H9 (cell line): ENCODE measurements around the gene FXYD6. TPM values are rescaled to one million over a fixed set of nuclear protein-coding genes. Genes with fewer than 3 reads are reported as not detected.

Experiments
- DNase-seq: peaks from one replicate; pipeline ENCODE4 v3.0.0-alpha.2; 2017
- H2AFZ ChIP-seq: one replicate; pipeline ENCODE4 v1.6.1; 2013; ENCODE audit warnings: mild to moderate bottlenecking, low read length, control low read depth, moderate library complexity
- H2AK5ac ChIP-seq: 2 replicates; pipeline ENCODE4 v1.6.1; 2013; ENCODE audit warnings: low read length, control low read depth, mixed read lengths; ENCODE audit not compliant: insufficient read length
- H2BK120ac ChIP-seq: one replicate; pipeline ENCODE4 v1.6.1; 2013; ENCODE audit warnings: low read depth, mild to moderate bottlenecking, low read length, control low read depth, inconsistent platforms; ENCODE audit not compliant: poor library complexity, severe bottlenecking
- H2BK12ac ChIP-seq: 2 replicates; pipeline ENCODE4 v1.6.1; 2013; ENCODE audit warnings: low read length, control low read depth, mixed read lengths, low read depth; ENCODE audit not compliant: insufficient read length
- H2BK15ac ChIP-seq: 2 replicates; pipeline ENCODE4 v1.6.1; 2013; ENCODE audit warnings: low read depth, low read length, control low read depth
- H2BK20ac ChIP-seq: one replicate; pipeline ENCODE4 v1.6.1; 2013; ENCODE audit warnings: low read depth, mild to moderate bottlenecking, low read length, control low read depth, inconsistent platforms; ENCODE audit not compliant: poor library complexity, severe bottlenecking
- H2BK5ac ChIP-seq: 2 replicates; pipeline ENCODE4 v1.6.1; 2013; ENCODE audit warnings: low read length, control low read depth, mixed read lengths; ENCODE audit not compliant: insufficient read length
- H3K14ac ChIP-seq: 2 replicates; pipeline ENCODE4 v1.6.1; 2013; ENCODE audit warnings: low read length, control low read depth; ENCODE audit not compliant: insufficient read depth
- H3K18ac ChIP-seq: 2 replicates; pipeline ENCODE4 v1.6.1; 2013; ENCODE audit warnings: low read depth, mild to moderate bottlenecking, mixed read lengths, low read length, control low read depth; ENCODE audit not compliant: insufficient read length
- H3K23ac ChIP-seq: 2 replicates; pipeline ENCODE4 v1.6.1; 2013; ENCODE audit warnings: low read length, control low read depth, mixed read lengths, low read depth; ENCODE audit not compliant: insufficient read length
- H3K23me2 ChIP-seq: 2 replicates; pipeline ENCODE4 v1.6.1; 2013; ENCODE audit warnings: low read depth, mild to moderate bottlenecking, mixed read lengths, low read length, control low read depth; ENCODE audit not compliant: insufficient read length, poor library complexity, severe bottlenecking
- H3K27ac ChIP-seq: 2 replicates; pipeline ENCODE4 v1.5.1; 2013; ENCODE audit warnings: low read length, control low read depth, mixed read lengths, low read depth; ENCODE audit not compliant: insufficient read length
- H3K27me3 ChIP-seq: 2 replicates; pipeline ENCODE4 v1.6.1; 2013; ENCODE audit warnings: low read length, control low read depth, inconsistent platforms; ENCODE audit not compliant: insufficient read depth
- H3K4ac ChIP-seq: 2 replicates; pipeline ENCODE4 v1.6.1; 2013; ENCODE audit warnings: low read depth, mild to moderate bottlenecking, control low read depth, inconsistent platforms, low read length, moderate library complexity
- H3K4me1 ChIP-seq: 2 replicates; pipeline ENCODE4 v1.6.1; 2013; ENCODE audit warnings: low read length, control low read depth, inconsistent platforms; ENCODE audit not compliant: insufficient read depth
- H3K4me2 ChIP-seq: 2 replicates; pipeline ENCODE4 v1.6.1; 2013; ENCODE audit warnings: low read length, control low read depth, mixed read lengths; ENCODE audit not compliant: insufficient read length, insufficient read depth
- H3K56ac ChIP-seq: 2 replicates; pipeline ENCODE4 v1.6.1; 2013; ENCODE audit warnings: low read depth, mild to moderate bottlenecking, mixed read lengths, low read length, control low read depth; ENCODE audit not compliant: insufficient read length
- H3K79me1 ChIP-seq: 2 replicates; pipeline ENCODE4 v1.6.1; 2013; ENCODE audit warnings: low read depth, mild to moderate bottlenecking, moderate library complexity, low read length, control low read depth, inconsistent platforms; ENCODE audit not compliant: insufficient read depth, poor library complexity, severe bottlenecking
- H3K79me2 ChIP-seq: 2 replicates; pipeline ENCODE4 v1.6.1; 2013; ENCODE audit warnings: low read length, control low read depth, inconsistent platforms; ENCODE audit not compliant: insufficient read depth
- H3K9ac ChIP-seq: 2 replicates; pipeline ENCODE4 v1.6.1; 2013; ENCODE audit warnings: low read length, control low read depth, mixed read lengths; ENCODE audit not compliant: insufficient read length; ENCODE audit errors: extremely low read depth
- H3K9me3 ChIP-seq: one replicate; pipeline ENCODE4 v1.6.1; 2013; ENCODE audit warnings: low read depth, low read length, inconsistent platforms; ENCODE audit not compliant: control insufficient read depth
- H3T11ph ChIP-seq: one replicate; pipeline ENCODE4 v1.6.1; 2013; ENCODE audit warnings: mild to moderate bottlenecking, low read length, control low read depth, inconsistent platforms
- H4K20me1 ChIP-seq: one replicate; pipeline ENCODE4 v1.6.1; 2013; ENCODE audit not compliant: control insufficient read depth, insufficient read length, insufficient read depth
- H4K5ac ChIP-seq: 2 replicates; pipeline ENCODE4 v1.6.1; 2013; ENCODE audit warnings: low read depth, mild to moderate bottlenecking, mixed read lengths, low read length, control low read depth; ENCODE audit not compliant: insufficient read length
- H4K8ac ChIP-seq: replicated peaks from 2 replicates; pipeline ENCODE4 v1.6.1; 2013; ENCODE audit warnings: low read length, control low read depth, mixed read lengths, low read depth; ENCODE audit not compliant: insufficient read length
- H4K91ac ChIP-seq: 2 replicates; pipeline ENCODE4 v1.6.1; 2013; ENCODE audit warnings: low read depth, mild to moderate bottlenecking, moderate library complexity, mixed read lengths, low read length, control low read depth; ENCODE audit not compliant: insufficient read length
- H3K27ac Mint-ChIP-seq, 3 experiments: 2 replicates in 2 of 3; 3 replicates in 1 of 3; pipeline ENCODE4 v1.8.0; 2020 to 2021; ENCODE audit warnings: mixed read lengths in 3 of 3, mild to moderate bottlenecking in 1 of 3, moderate library complexity in 1 of 3
- H3K27me3 Mint-ChIP-seq: 2 replicates; pipeline ENCODE4 v1.8.0; 2021; ENCODE audit warnings: low read depth, mild to moderate bottlenecking, moderate library complexity, mixed read lengths
- H3K36me3 Mint-ChIP-seq, 3 experiments: 2 replicates in 2 of 3; 3 replicates in 1 of 3; pipeline ENCODE4 v1.8.0; 2020 to 2021; ENCODE audit warnings: low read depth in 3 of 3, mixed read lengths in 3 of 3; ENCODE audit not compliant: insufficient read depth in 1 of 3
- H3K4me1 Mint-ChIP-seq, 2 experiments: 2 replicates each; pipeline ENCODE4 v1.8.0; 2020; ENCODE audit warnings: mixed read lengths in 2 of 2
- H3K4me3 Mint-ChIP-seq, 2 experiments: 2 replicates in 1 of 2; 3 replicates in 1 of 2; pipeline ENCODE4 v1.8.0; 2020 to 2021; ENCODE audit warnings: mild to moderate bottlenecking in 2 of 2, mixed read lengths in 2 of 2, moderate library complexity in 1 of 2
- H3K9me3 Mint-ChIP-seq, 2 experiments: 2 replicates in 1 of 2; 3 replicates in 1 of 2; pipeline ENCODE4 v1.8.0; 2020; ENCODE audit warnings: mild to moderate bottlenecking in 2 of 2, mixed read lengths in 2 of 2, moderate library complexity in 1 of 2
- WGBS: extraction: QIAGEN DNeasy Blood & Tissue Kit; methylation state at CpG from one replicate; pipeline ENCODE4 v1.1.7; 2013; ENCODE audit warnings: missing lambda C conversion rate, low lambda C conversion rate, mixed read lengths; ENCODE audit not compliant: insufficient read length; ENCODE audit errors: extremely low coverage; 5-methylcytosine and 5-hydroxymethylcytosine counted together
- total RNA-seq: library from RNA; stranded (reverse); gene quantifications from 2 replicates; pipeline ENCODE4 v1.2.1, GENCODE V29; 2021
- TF ChIP-seq, protein P1 (sequence below): fragments of 200-600 bp; sonication (generic); conservative IDR thresholded peaks from 3 replicates; pipeline ENCODE4 v1.8.0; 2021; ENCODE audit warnings: antibody characterized with exemption, mild to moderate bottlenecking

FXYD6 gene
- total RNA-seq, 1 experiment from 2014 or later = 18.3 TPM

GRCh38 chr11:117878939-117879475, 2.5 kb upstream of the FXYD6 start:
- Histone ChIP-seq H2BK5ac (no peak overlapping the region), H2BK120ac (no peak overlapping the region), H3K23ac (no peak overlapping the region), H2AFZ (no peak overlapping the region), H3K27me3 (no peaks in the 10 kb centered on the region; the same call in 1 of the 2 replicates), H3K56ac (no peak overlapping the region), H3T11ph (no peak overlapping the region), H2BK15ac (no peak overlapping the region), H3K79me2 (no peaks in the 10 kb centered on the region), H3K18ac (no peak overlapping the region), H3K79me1 (no peaks in the 10 kb centered on the region), H2AK5ac (no peak overlapping the region), H3K9ac (no peak overlapping the region), H3K4ac (no peak overlapping the region), H2BK20ac (no peak overlapping the region), H2BK12ac (no peak overlapping the region), H4K8ac (no peak overlapping the region), H3K14ac (no peak overlapping the region), H3K23me2 (peaks cover 19% of the 10 kb centered on the region), H4K5ac (no peak overlapping the region), H3K27ac (no peak overlapping the region), H3K4me1 (peaks cover 8% of the 10 kb centered on the region; the same call in 1 of the 2 replicates), H4K91ac (no peak overlapping the region), H4K20me1 (no peaks in the 10 kb centered on the region), H3K9me3 (no peaks in the 10 kb centered on the region), H3K4me2 (no peak overlapping the region)
- DNase-seq = no peak
- no peak overlapping the region for H3K27ac Mint-ChIP-seq
- no peak overlapping the region; a peak in 1 of 5 replicates for H3K4me3 Mint-ChIP-seq
- H3K36me3 Mint-ChIP-seq = peaks cover 0 to 2% (median 0%) of the 10 kb centered on the region in 3 experiments; a peak in 1 of 7 replicates
- H3K9me3 Mint-ChIP-seq = no peaks in the 10 kb centered on the region
- peaks cover 78% of the 10 kb centered on the region for H3K27me3 Mint-ChIP-seq
- TF ChIP-seq, protein P1, sequence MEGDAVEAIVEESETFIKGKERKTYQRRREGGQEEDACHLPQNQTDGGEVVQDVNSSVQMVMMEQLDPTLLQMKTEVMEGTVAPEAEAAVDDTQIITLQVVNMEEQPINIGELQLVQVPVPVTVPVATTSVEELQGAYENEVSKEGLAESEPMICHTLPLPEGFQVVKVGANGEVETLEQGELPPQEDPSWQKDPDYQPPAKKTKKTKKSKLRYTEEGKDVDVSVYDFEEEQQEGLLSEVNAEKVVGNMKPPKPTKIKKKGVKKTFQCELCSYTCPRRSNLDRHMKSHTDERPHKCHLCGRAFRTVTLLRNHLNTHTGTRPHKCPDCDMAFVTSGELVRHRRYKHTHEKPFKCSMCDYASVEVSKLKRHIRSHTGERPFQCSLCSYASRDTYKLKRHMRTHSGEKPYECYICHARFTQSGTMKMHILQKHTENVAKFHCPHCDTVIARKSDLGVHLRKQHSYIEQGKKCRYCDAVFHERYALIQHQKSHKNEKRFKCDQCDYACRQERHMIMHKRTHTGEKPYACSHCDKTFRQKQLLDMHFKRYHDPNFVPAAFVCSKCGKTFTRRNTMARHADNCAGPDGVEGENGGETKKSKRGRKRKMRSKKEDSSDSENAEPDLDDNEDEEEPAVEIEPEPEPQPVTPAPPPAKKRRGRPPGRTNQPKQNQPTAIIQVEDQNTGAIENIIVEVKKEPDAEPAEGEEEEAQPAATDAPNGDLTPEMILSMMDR = no peak
- H3K4me1 Mint-ChIP-seq = peaks cover 43 to 46% of the 10 kb centered on the region in 2 experiments
- WGBS = no CpG with 5 or more reads among the region's 3 CpGs
